Fibroblast of the conjunctiva (primary cell): Measurements from ENCODE around the gene CLASP1.
"Not testable (repeated sequence)": the region's sequence is repeated elsewhere in the genome, so short reads cannot be mapped to it uniquely, and the experiment has no call there.

ENCODE experiments used
- DNase-seq: peaks from one replicate; pipeline ENCODE4 v3.0.0-alpha.2; 2010; ENCODE audit warnings: low read depth

Gene CLASP1

GRCh38 chr2:121348128-121348740 lies 301.0 kb downstream of the CLASP1 start:
- DNase-seq = no peak

DNA sequence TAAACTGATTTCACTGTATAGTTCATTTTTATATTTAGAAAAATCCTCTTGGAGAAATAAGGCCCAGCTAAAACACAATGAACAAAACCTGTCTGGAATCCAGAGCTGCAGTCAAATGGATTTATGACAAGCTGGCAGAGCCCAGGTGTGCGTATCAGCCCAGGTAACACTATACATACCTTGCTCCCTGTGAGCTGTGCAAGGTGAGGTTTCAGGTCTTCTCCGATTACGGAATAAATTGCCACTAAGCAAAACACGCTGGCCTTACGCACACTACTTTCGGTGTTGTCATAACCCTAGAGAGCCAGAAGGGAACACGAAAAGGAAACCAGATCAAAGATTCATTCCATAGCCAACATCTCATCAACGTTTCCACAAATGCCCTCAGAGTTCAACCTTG lies 302.4 kb downstream of the CLASP1 start:
- DNase-seq = no peak

- DNase-seq = no peak
Measured at GRCh38 chr2:121346407-121346806, 302.9 kb downstream of the CLASP1 start.

DNA sequence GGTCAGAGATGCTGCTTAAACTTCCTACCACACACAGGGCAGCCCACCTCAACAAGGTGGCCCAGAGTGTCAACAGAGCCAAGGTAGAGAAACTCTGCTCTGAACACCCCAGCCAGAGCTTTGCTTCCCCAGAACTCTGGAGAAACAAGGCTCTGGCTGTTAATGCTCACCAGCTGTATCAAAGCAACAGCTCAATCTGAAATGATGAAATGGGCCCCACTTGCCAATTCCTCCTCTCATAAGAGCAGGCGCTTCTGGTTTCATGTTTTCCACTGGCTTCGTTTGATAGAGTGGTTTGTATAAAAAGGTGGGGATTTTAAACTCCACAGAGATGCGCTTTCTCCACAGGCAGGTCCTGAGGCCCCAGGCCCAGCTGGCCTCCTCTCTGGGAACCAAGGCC lies 303.4 kb downstream of the CLASP1 start:
- DNase-seq = peak; percentile 43

DNA sequence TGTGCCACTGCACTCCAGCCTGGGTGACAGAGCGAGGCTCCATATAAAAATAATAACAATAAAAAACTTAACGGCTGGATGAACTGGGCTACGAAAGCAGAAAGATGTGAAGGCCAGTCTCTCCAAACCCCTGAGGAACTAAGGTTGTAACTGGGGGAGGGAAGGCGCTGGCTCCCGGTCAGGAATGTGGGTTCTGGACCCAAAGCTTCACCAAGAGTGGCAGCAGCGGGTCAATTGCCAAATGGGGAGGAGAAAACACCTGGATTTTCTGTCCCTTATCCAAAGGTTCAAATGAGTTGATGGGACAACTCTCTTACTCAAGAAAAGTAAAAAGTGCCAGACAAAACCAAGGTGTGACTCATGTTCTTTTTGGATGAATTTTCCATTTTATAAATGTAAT lies 304.2 kb downstream of the CLASP1 start:
- no peak for DNase-seq

DNA sequence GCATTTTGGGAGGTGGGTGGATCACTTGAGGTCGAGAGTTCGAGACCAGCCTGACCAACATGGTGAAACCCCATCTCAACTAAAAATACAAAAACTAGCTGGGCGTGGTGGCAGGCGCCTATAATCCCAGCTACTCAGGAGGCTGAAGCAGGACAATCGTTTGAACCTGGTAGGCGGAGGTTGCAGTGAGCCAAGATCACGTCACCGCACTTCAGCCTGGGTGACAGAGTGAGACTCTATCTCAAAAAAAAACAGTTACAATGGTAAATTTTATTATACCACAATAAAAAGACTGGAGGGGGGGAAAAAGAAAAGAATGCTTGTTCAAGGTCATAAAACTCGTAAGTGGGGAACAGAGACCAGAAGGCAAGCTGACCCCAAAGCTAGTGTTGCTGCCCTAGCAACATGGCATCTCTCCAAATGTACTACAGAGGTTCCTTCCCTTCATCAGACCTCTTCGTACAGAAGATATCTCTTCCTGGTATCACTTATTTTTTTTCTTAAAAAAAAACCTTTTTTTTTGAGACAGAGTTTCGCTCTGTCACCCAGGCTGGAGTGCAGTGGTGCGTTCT lies 305.3 kb downstream of the CLASP1 start:
- not testable (repeated sequence) for DNase-seq

DNA sequence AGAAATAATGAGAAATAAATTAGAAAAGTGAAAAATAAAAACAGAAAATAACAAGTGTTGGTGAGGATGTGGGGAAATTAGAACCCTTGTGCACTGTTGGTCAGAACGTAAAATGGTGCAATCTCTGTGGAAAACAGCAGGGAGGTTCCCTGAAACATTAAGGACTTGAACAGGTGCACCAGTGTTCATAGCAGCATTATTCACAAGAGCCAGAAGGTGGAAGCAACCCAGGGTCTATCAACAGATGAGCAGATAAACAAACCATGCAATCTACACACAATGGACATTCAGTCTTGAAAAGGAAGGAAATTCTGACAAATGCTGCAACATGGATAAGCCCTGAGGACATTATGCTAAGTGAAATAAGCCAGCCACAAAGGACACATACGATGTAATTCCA lies 306.1 kb downstream of the CLASP1 start:
- no peak for DNase-seq

GRCh38 chr2:121342751-121343150 lies 306.5 kb downstream of the CLASP1 start:
- DNase-seq = no peak

DNA sequence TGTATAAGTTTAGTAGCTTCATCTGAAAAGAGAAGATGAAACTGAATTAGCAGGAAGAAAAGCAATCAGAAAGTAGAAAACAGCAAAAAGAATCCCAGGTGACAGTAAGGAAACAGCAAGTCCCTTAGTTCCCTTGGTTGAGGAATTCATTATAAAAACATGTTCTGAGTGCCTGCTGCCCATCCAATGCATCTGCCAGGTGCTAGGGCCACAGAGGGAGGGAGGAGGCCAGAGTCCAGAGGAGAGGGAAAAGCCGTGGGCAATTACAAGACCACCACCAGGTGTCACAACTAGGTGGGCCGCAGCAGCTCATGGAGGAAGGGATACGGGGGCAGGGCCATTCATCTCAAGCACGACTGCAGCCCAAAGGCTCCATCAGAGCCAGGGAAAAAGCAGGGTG lies 308.3 kb downstream of the CLASP1 start:
- DNase-seq = no peak

- no peak for DNase-seq
Measured at GRCh38 chr2:121338281-121338680, 311.0 kb downstream of the CLASP1 start.

DNA sequence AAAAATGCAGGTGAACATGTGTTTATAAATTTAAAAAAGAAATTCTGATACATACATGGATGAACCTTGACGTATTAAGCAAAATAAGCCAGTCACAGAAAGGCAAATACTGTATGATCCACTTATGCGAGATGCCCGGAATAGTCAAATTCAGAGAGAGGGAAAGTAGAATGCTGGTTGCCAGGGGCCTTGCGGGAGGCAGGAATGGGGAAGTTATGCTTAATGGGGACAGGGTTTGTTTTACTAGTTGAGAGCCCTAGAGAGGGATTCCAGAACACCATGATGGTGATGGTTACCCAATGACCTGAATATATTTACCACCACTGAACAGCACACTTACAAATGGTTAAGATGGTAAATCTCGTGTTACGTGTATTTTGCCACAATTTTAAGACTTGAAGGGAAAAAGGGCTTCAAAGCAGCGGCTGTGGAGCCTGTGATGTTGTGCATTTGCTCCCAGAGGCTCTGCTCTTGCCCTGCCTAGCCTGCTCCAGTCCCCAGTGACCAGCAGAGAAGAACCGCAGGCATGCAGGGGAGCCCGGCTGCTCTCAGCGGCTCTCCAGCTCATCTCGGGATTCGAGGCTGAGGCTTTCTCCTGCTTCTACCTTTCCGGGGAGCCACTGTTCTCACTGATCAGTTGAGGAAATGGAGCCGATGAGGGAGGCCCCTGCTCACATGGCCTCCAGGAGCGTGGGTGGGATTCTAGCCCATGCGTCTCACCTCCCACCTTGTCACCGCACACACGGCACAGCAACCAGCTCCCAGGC lies 312.6 kb downstream of the CLASP1 start:
- DNase-seq = no peak

- no peak for DNase-seq
Measured at GRCh38 chr2:121335294-121336290, 313.7 kb downstream of the CLASP1 start.

- DNase-seq = no peak
Measured at GRCh38 chr2:121334581-121335293, 314.5 kb downstream of the CLASP1 start.

GRCh38 chr2:121333834-121334558 lies 315.3 kb downstream of the CLASP1 start:
- DNase-seq = no peak

GRCh38 chr2:121333231-121333630 lies 316.0 kb downstream of the CLASP1 start:
- no peak for DNase-seq

GRCh38 chr2:121331324-121331723 lies 317.9 kb downstream of the CLASP1 start:
- not testable (repeated sequence) for DNase-seq

DNA sequence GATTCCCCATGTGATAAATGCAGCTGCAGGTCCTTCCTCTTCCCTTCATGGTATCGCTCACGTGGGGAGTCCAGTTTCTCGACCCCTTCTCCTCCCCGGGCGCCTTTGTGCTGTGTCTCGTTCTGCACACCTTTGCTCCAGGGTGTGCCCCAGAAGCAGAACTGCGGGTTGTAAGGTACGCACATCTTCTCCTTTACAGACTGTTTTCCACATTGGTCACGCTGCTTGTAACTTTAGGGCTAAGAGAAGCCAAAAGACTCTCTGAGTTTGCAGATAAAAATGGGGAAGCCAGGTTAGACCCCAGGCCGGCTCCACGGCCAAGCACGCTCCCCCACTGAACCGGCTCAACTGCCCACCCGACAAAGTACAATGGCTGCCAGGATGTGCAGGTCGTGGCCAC lies 318.3 kb downstream of the CLASP1 start:
- no peak for DNase-seq

DNA sequence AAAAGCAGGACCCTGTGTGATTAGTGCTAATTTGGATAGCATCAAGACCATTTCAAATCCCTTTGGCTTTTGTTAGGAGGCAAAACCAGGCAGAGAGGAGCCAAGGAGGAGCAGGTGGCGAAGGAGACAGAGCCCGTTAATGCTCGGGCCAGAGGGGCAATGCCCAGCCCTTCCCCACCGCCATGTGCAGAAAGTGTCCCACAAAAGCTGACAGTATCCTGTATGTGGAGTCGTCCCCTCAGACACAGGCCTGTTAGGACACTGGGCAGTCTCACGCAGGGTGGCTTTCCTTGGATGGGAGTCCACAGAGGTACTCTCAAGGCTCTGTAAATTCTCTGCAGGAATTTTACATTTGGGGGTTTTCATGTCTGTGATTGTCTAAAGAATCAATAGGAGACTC lies 319.5 kb downstream of the CLASP1 start:
- DNase-seq = no peak

DNA sequence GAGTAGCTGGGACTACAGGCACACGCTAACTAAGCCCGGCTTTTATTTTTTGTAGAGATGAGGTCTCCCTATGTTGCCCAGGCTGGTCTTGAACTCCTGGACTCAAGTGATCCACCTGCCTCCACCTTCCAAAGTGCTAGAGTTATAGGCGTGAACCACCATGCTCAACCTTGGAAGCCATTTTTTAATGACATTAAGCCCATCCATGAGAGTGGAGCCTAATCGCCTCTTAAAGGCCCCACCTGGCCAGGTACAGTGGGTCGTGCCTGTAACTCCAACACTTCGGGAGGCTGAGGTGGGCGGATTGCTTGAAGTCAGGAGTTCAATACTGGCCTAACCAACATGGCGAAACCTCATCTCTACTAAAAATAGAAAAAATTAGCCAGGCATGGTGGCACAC lies 322.6 kb downstream of the CLASP1 start:
- DNase-seq = no peak

GRCh38 chr2:121324601-121325000 lies 324.7 kb downstream of the CLASP1 start:
- no peak for DNase-seq

- DNase-seq = no peak
Measured at GRCh38 chr2:121321476-121321875, 327.8 kb downstream of the CLASP1 start.
